RPMI8226 (cell line): ENCODE results near the gene RHOBTB3.
A peak's percentile ranks its signal among the peaks of the same experiment; 100 is the strongest.
"Not testable (repeated sequence)": the region's sequence is repeated elsewhere in the genome, so short reads cannot be mapped to it uniquely, and the experiment has no call there.

Source experiments
- DNase-seq: peaks from one replicate; pipeline ENCODE4 v3.0.0-alpha.2; 2015

The RHOBTB3 gene

GRCh38 chr5:95804736-95805539, 73.8 kb downstream of the RHOBTB3 start:
- DNase-seq: no peak

GRCh38 chr5:95806687-95807086, 75.6 kb downstream of the RHOBTB3 start:
- no peak for DNase-seq

GRCh38 chr5:95808013-95808685, 77.0 kb downstream of the RHOBTB3 start:
- no peak for DNase-seq

GRCh38 chr5:95808686-95809413, 77.7 kb downstream of the RHOBTB3 start:
- DNase-seq: peak; percentile 77

DNA sequence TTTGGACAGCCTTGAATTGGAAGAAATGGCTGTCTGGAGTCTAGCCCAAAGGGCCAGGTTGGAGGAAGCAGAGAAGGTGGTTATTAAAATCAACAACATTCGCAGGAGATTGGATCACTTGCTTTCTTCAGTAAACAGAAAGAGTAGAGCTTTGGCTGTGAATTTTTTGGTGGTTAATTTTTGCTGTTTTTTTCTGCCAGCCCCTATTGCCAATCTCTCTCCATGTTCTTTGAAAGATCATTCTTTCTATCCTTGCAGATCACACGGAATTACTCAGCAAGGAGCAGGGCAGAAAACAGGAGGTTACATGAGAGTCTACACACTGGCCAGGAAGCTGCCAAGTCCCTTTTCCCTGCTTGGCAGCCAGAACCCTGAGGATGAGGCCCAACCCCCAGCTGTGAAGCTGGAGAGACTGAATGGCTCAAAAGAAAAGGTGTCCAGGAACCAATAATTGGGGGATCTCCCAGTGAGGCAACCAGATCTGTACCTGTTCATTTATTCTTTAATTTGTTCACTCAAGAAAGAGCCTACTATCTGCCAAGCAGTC, 78.4 kb downstream of the RHOBTB3 start:
- no peak for DNase-seq

- DNase-seq: no peak
Measured at GRCh38 chr5:95810305-95811125, 79.4 kb downstream of the RHOBTB3 start.

- not testable (repeated sequence) for DNase-seq
Measured at GRCh38 chr5:95811126-95811423, 79.9 kb downstream of the RHOBTB3 start.

GRCh38 chr5:95811461-95812073, 80.4 kb downstream of the RHOBTB3 start:
- DNase-seq: not testable (repeated sequence)

GRCh38 chr5:95812074-95812471, 80.9 kb downstream of the RHOBTB3 start:
- DNase-seq: no peak

- not testable (repeated sequence) for DNase-seq
Measured at GRCh38 chr5:95813035-95813434, 81.9 kb downstream of the RHOBTB3 start.

- no peak for DNase-seq
Measured at GRCh38 chr5:95815155-95815729, 84.1 kb downstream of the RHOBTB3 start.

- DNase-seq: no peak
Measured at GRCh38 chr5:95816341-95816740, 85.2 kb downstream of the RHOBTB3 start.

DNA sequence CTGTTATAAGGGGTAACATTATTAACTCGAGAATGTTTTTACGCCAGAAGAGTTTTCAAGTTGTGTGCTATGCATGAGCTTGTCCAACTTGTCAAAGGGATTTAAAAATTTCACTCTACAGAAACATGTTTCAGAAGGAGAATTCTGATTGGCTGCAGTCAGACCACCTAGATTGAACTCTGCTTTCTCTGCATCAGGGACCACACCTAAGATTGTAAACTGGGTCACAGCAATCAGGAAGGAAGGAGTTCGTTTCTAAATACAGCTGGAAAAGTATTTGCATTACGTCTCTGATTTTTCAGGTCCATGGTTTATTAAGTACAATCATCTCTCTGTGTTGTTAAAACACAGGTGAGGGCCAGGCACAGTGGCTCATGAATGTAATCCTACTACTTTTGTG, 85.6 kb downstream of the RHOBTB3 start:
- DNase-seq: no peak

- DNase-seq: no peak
Measured at GRCh38 chr5:95817430-95817829, 86.3 kb downstream of the RHOBTB3 start.

DNA sequence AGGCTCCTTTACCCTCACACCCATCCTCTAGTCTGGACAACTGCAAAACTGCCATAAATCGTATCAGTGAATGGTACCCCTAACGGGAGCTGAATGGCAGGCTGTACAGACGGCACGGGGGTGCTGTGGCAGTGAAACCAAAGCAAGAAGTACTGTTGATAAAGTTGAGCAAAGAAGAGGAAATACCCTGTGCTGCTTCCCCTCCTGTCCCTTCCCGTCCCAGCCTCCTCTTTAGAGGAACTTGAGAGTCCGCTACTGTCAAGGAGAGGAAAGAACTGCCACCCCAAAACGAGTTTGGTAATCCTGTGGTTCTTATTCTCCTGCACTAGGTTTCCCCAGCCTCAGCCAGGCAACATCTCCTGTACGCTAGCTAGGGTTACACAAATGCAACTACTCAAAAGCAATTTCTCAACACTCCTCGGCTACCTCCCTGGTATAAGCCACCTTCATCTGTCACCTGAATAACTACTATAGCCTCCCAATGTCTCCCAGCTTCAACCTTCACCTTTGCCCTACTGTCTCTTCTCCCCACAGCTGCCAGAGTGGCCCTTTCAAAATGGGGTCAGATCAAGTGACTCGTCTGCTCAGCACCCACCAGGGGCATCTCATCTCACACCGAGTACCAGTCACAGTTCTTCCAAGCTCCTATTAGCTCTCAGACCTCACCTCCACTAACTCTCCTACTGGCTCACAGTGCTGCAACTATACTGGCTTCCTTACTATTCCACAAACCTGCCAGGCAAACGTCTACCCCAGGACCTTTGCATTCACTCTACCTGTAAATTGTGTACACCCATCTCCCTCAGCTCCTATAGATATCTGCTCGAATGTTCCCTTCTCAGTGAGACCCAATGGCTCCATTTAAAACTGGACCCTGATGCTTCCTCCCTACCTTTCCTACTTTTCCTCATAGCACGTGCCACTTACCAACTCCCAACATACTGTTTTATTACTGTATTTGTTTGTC, 87.3 kb downstream of the RHOBTB3 start:
- DNase-seq: no peak

GRCh38 chr5:95821110-95822021, 90.2 kb downstream of the RHOBTB3 start:
- DNase-seq: peak; percentile 31

DNA sequence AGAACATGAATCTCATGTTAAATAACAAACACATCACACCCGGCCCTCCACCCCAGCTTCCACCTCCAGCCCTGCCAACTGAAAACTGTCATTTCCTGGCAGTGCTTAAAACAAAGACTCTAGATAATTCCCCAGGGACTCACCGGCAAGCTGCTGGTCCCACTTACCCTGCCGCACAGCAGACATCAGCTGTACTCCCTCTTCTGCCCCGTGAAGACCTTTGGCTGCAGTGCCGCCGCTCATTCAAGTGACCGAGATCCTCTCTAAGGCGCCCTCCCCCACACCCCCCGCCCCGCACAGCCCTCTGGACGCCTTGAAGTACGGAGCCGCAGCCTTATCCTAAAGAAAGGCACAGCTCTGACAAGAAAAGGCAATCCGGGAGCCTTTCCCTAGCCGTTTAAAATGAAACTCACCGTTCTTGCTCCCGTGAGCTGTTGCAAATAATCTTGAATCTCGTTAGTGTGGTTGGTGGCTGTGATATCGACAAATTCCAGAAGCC, 91.0 kb downstream of the RHOBTB3 start:
- DNase-seq: peak; percentile 78

GRCh38 chr5:95822542-95823181, 91.5 kb downstream of the RHOBTB3 start, which contains the start of gene GLRX:
Gene GLRX (minus strand): TSS chr5:95822726. CDS start chr5:95822662, 64 bp downstream.
- peak; percentile 88 for DNase-seq
